H9 (cell line): ENCODE data around the gene MOB4. TPM values are rescaled to one million over a fixed set of nuclear protein-coding genes. Genes with fewer than 3 reads are reported as not detected.

Experiments used
- DNase-seq: peaks from one replicate; pipeline ENCODE4 v3.0.0-alpha.2; 2017
- H2AFZ ChIP-seq: one replicate; pipeline ENCODE4 v1.6.1; 2013; ENCODE audit warnings: mild to moderate bottlenecking, low read length, control low read depth, moderate library complexity
- H2AK5ac ChIP-seq: 2 replicates; pipeline ENCODE4 v1.6.1; 2013; ENCODE audit warnings: low read length, control low read depth, mixed read lengths; ENCODE audit not compliant: insufficient read length
- H2BK120ac ChIP-seq: one replicate; pipeline ENCODE4 v1.6.1; 2013; ENCODE audit warnings: low read depth, mild to moderate bottlenecking, low read length, control low read depth, inconsistent platforms; ENCODE audit not compliant: poor library complexity, severe bottlenecking
- H2BK12ac ChIP-seq: 2 replicates; pipeline ENCODE4 v1.6.1; 2013; ENCODE audit warnings: low read length, control low read depth, mixed read lengths, low read depth; ENCODE audit not compliant: insufficient read length
- H2BK15ac ChIP-seq: 2 replicates; pipeline ENCODE4 v1.6.1; 2013; ENCODE audit warnings: low read depth, low read length, control low read depth
- H2BK20ac ChIP-seq: one replicate; pipeline ENCODE4 v1.6.1; 2013; ENCODE audit warnings: low read depth, mild to moderate bottlenecking, low read length, control low read depth, inconsistent platforms; ENCODE audit not compliant: poor library complexity, severe bottlenecking
- H2BK5ac ChIP-seq: 2 replicates; pipeline ENCODE4 v1.6.1; 2013; ENCODE audit warnings: low read length, control low read depth, mixed read lengths; ENCODE audit not compliant: insufficient read length
- H3K14ac ChIP-seq: 2 replicates; pipeline ENCODE4 v1.6.1; 2013; ENCODE audit warnings: low read length, control low read depth; ENCODE audit not compliant: insufficient read depth
- H3K18ac ChIP-seq: 2 replicates; pipeline ENCODE4 v1.6.1; 2013; ENCODE audit warnings: low read depth, mild to moderate bottlenecking, mixed read lengths, low read length, control low read depth; ENCODE audit not compliant: insufficient read length
- H3K23ac ChIP-seq: 2 replicates; pipeline ENCODE4 v1.6.1; 2013; ENCODE audit warnings: low read length, control low read depth, mixed read lengths, low read depth; ENCODE audit not compliant: insufficient read length
- H3K23me2 ChIP-seq: 2 replicates; pipeline ENCODE4 v1.6.1; 2013; ENCODE audit warnings: low read depth, mild to moderate bottlenecking, mixed read lengths, low read length, control low read depth; ENCODE audit not compliant: insufficient read length, poor library complexity, severe bottlenecking
- H3K27ac ChIP-seq: 2 replicates; pipeline ENCODE4 v1.5.1; 2013; ENCODE audit warnings: low read length, control low read depth, mixed read lengths, low read depth; ENCODE audit not compliant: insufficient read length
- H3K27me3 ChIP-seq: 2 replicates; pipeline ENCODE4 v1.6.1; 2013; ENCODE audit warnings: low read length, control low read depth, inconsistent platforms; ENCODE audit not compliant: insufficient read depth
- H3K4ac ChIP-seq: 2 replicates; pipeline ENCODE4 v1.6.1; 2013; ENCODE audit warnings: low read depth, mild to moderate bottlenecking, control low read depth, inconsistent platforms, low read length, moderate library complexity
- H3K4me1 ChIP-seq: 2 replicates; pipeline ENCODE4 v1.6.1; 2013; ENCODE audit warnings: low read length, control low read depth, inconsistent platforms; ENCODE audit not compliant: insufficient read depth
- H3K4me2 ChIP-seq: 2 replicates; pipeline ENCODE4 v1.6.1; 2013; ENCODE audit warnings: low read length, control low read depth, mixed read lengths; ENCODE audit not compliant: insufficient read length, insufficient read depth
- H3K56ac ChIP-seq: 2 replicates; pipeline ENCODE4 v1.6.1; 2013; ENCODE audit warnings: low read depth, mild to moderate bottlenecking, mixed read lengths, low read length, control low read depth; ENCODE audit not compliant: insufficient read length
- H3K79me1 ChIP-seq: 2 replicates; pipeline ENCODE4 v1.6.1; 2013; ENCODE audit warnings: low read depth, mild to moderate bottlenecking, moderate library complexity, low read length, control low read depth, inconsistent platforms; ENCODE audit not compliant: insufficient read depth, poor library complexity, severe bottlenecking
- H3K79me2 ChIP-seq: 2 replicates; pipeline ENCODE4 v1.6.1; 2013; ENCODE audit warnings: low read length, control low read depth, inconsistent platforms; ENCODE audit not compliant: insufficient read depth
- H3K9ac ChIP-seq: 2 replicates; pipeline ENCODE4 v1.6.1; 2013; ENCODE audit warnings: low read length, control low read depth, mixed read lengths; ENCODE audit not compliant: insufficient read length; ENCODE audit errors: extremely low read depth
- H3K9me3 ChIP-seq: one replicate; pipeline ENCODE4 v1.6.1; 2013; ENCODE audit warnings: low read depth, low read length, inconsistent platforms; ENCODE audit not compliant: control insufficient read depth
- H3T11ph ChIP-seq: one replicate; pipeline ENCODE4 v1.6.1; 2013; ENCODE audit warnings: mild to moderate bottlenecking, low read length, control low read depth, inconsistent platforms
- H4K20me1 ChIP-seq: one replicate; pipeline ENCODE4 v1.6.1; 2013; ENCODE audit not compliant: control insufficient read depth, insufficient read length, insufficient read depth
- H4K5ac ChIP-seq: 2 replicates; pipeline ENCODE4 v1.6.1; 2013; ENCODE audit warnings: low read depth, mild to moderate bottlenecking, mixed read lengths, low read length, control low read depth; ENCODE audit not compliant: insufficient read length
- H4K8ac ChIP-seq: replicated peaks from 2 replicates; pipeline ENCODE4 v1.6.1; 2013; ENCODE audit warnings: low read length, control low read depth, mixed read lengths, low read depth; ENCODE audit not compliant: insufficient read length
- H4K91ac ChIP-seq: 2 replicates; pipeline ENCODE4 v1.6.1; 2013; ENCODE audit warnings: low read depth, mild to moderate bottlenecking, moderate library complexity, mixed read lengths, low read length, control low read depth; ENCODE audit not compliant: insufficient read length
- H3K27ac Mint-ChIP-seq, 3 experiments: 2 replicates in 2 of 3; 3 replicates in 1 of 3; pipeline ENCODE4 v1.8.0; 2020 to 2021; ENCODE audit warnings: mixed read lengths in 3 of 3, mild to moderate bottlenecking in 1 of 3, moderate library complexity in 1 of 3
- H3K27me3 Mint-ChIP-seq: 2 replicates; pipeline ENCODE4 v1.8.0; 2021; ENCODE audit warnings: low read depth, mild to moderate bottlenecking, moderate library complexity, mixed read lengths
- H3K36me3 Mint-ChIP-seq, 3 experiments: 2 replicates in 2 of 3; 3 replicates in 1 of 3; pipeline ENCODE4 v1.8.0; 2020 to 2021; ENCODE audit warnings: low read depth in 3 of 3, mixed read lengths in 3 of 3; ENCODE audit not compliant: insufficient read depth in 1 of 3
- H3K4me1 Mint-ChIP-seq, 2 experiments: 2 replicates each; pipeline ENCODE4 v1.8.0; 2020; ENCODE audit warnings: mixed read lengths in 2 of 2
- H3K4me3 Mint-ChIP-seq, 2 experiments: 2 replicates in 1 of 2; 3 replicates in 1 of 2; pipeline ENCODE4 v1.8.0; 2020 to 2021; ENCODE audit warnings: mild to moderate bottlenecking in 2 of 2, mixed read lengths in 2 of 2, moderate library complexity in 1 of 2
- H3K9me3 Mint-ChIP-seq, 2 experiments: 2 replicates in 1 of 2; 3 replicates in 1 of 2; pipeline ENCODE4 v1.8.0; 2020; ENCODE audit warnings: mild to moderate bottlenecking in 2 of 2, mixed read lengths in 2 of 2, moderate library complexity in 1 of 2
- CTCF ChIP-seq: fragments of 200-600 bp; sonication (generic); conservative IDR thresholded peaks from 3 replicates; pipeline ENCODE4 v1.8.0; 2021; ENCODE audit warnings: antibody characterized with exemption, mild to moderate bottlenecking
- WGBS: extraction: QIAGEN DNeasy Blood & Tissue Kit; methylation state at CpG from one replicate; pipeline ENCODE4 v1.1.7; 2013; ENCODE audit warnings: missing lambda C conversion rate, low lambda C conversion rate, mixed read lengths; ENCODE audit not compliant: insufficient read length; ENCODE audit errors: extremely low coverage; 5-methylcytosine and 5-hydroxymethylcytosine counted together
- total RNA-seq: library from RNA; stranded (reverse); gene quantifications from 2 replicates; pipeline ENCODE4 v1.2.1, GENCODE V29; 2021

Gene MOB4
- total RNA-seq, 1 experiment from 2014 or later: 57.6 TPM

GRCh38 chr2:197556456-197556855 is 40.6 kb downstream of the MOB4 start:
- peak overlapping the region in 2 of 3 experiments; percentile 9 to 79; a peak in 3 of 7 replicates for H3K27ac Mint-ChIP-seq
- Histone ChIP-seq H3K9me3 (no peaks in the 10 kb centered on the region), H3K27ac (no peak overlapping the region), H2BK15ac (no peak overlapping the region), H3K79me1 (no peaks in the 10 kb centered on the region), H2BK5ac (no peak overlapping the region), H3K9ac (no peak overlapping the region), H3K23me2 (no peaks in the 10 kb centered on the region), H3K18ac (no peak overlapping the region), H3T11ph (no peak overlapping the region), H3K27me3 (no peaks in the 10 kb centered on the region), H3K4ac (no peak overlapping the region), H3K4me1 (no peaks in the 10 kb centered on the region), H3K79me2 (no peaks in the 10 kb centered on the region), H2BK120ac (no peak overlapping the region), H3K56ac (no peak overlapping the region), H2AK5ac (no peak overlapping the region), H4K20me1 (no peaks in the 10 kb centered on the region), H4K5ac (no peak overlapping the region), H2BK12ac (no peak overlapping the region), H4K91ac (no peak overlapping the region), H3K4me2 (no peak overlapping the region), H3K23ac (no peak overlapping the region), H2AFZ (no peak overlapping the region), H3K14ac (no peak overlapping the region), H2BK20ac (no peak overlapping the region), H4K8ac (no peak overlapping the region)
- WGBS: no CpG with 5 or more reads among the region's 1 CpG
- no peaks in the 10 kb centered on the region for H3K9me3 Mint-ChIP-seq
- TF ChIP-seq CTCF: no peak
- no peak overlapping the region for H3K4me3 Mint-ChIP-seq
- no peaks in the 10 kb centered on the region for H3K4me1 Mint-ChIP-seq
- DNase-seq: no peak
- no peaks in the 10 kb centered on the region for H3K27me3 Mint-ChIP-seq
- peaks cover 9 to 37% (median 13%) of the 10 kb centered on the region in 3 experiments for H3K36me3 Mint-ChIP-seq
